ENCODE data around the gene MDFI.

The MDFI gene

DNA sequence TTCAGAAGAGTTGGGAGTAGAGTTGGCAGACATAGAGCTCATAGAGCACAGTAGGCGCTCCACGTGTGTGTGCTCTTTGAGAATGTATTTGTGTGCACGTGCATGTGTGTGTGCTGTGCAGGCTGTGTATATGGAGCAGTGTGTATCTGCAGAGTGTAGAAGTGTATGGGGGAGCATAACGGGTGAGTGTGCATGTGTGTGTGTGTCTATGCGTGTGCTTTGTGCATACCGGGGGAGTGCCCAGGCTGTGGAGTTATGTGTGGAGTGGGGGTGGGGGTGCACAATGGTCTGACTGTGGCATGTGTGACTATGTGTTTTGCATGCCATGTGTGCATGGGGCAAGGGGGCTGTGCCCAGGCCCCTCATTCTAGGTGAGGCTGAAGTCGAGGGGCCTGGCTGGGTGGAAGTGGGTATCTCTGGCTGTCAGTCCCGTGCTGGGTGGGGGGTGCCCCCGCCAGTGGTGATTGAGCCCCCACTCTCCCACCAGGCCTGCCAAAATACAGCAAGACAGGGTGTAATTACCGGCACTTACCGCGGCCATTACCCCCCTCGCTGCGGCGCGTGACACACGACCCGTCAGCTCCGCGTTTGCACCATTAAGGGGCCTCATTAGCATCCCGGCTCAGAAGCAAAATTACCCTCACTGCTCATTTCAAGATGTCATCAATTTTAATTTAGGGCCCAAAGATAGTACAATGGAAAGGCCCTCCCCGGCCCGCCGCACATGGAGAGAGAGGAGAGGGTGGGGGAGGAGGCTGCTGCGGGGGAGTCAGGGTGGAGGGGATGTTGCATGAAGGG is 39.1 kb downstream of the MDFI start:
- no peak for DNase-seq (ENCODE audit: low read depth, low spot score)
- H3K9me3 ChIP-seq (ENCODE audit: insufficient read depth, low read length): no peaks in the 10 kb centered on the region
- peaks cover 5% of the 10 kb centered on the region for H3K4me1 ChIP-seq (ENCODE audit: insufficient read depth, insufficient read length)
- H3K4me3 ChIP-seq (ENCODE audit: insufficient read length, low read depth): no peak overlapping the region
- H3K36me3 ChIP-seq (ENCODE audit: insufficient read depth, insufficient read length, low read length): no peaks in the 10 kb centered on the region
- no peak for TF ChIP-seq YY1 (IDR thresholded peaks at IDR 0.05; ENCODE audit: insufficient read depth, insufficient read length)
- TF ChIP-seq SUZ12 (IDR thresholded peaks at IDR 0.05; ENCODE audit: extremely low read depth, insufficient read depth, insufficient read length): no peak
- peaks cover 11% of the 10 kb centered on the region for H3K27me3 ChIP-seq (ENCODE audit: insufficient read depth, insufficient read length)
- H3K9ac ChIP-seq (ENCODE audit: insufficient read length, low read depth): no peak overlapping the region

DNA sequence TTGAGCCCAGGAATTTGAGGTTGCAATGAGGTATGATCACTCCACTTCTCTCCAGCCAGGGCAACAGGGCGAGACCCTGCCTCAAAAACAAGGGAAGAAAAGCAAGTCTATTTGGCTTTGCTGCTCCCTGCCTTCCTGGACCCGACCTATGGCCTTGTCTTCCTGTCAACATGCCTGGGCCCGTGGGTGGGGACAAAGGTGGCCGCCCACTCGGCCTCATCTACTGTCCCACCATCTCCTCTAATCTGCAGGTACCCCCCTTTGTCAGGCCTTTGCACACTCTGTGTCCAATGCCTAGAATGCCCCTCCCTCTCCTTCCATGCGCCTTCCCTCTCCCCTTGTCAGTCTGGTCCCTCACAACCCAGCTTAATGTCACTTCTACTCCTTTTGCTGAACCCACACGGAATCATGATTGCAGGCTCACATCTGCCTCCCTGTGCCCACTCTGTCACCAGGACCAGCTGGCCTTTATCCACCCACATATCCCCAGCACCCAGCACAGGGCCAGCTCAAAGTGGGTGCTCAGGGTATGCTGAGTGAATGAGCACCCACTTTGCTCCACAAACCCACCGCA is 40.3 kb downstream of the MDFI start:
- DNase-seq (ENCODE audit: low read depth, low spot score): no peak
- H3K27me3 ChIP-seq (ENCODE audit: insufficient read depth, insufficient read length): peaks cover 11% of the 10 kb centered on the region
- no peak overlapping the region for H3K4me3 ChIP-seq (ENCODE audit: insufficient read length, low read depth)

DNA sequence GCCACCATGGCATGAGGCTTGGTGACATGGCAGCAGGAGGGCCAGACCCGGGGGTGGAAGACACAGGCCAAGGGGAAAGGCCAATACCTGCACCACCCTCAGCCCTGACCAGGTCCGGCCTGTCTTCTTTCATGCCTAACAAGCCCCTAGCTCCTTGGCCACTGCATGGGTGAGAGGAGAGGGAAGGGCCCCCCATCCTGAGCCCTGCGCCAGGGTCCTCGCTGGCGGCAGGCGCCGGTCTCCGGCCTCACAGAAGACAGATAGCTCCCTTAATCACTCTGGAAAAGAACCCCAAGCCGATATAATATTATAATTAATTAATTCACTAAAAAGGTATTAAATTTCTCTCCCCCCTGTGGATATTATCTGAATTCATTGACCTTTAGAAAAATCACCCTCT is 41.4 kb downstream of the MDFI start:
- no peak for TF ChIP-seq ZNF274 (IDR thresholded peaks at IDR 0.05; ENCODE audit: low read depth, low read length)
- no peak for TF ChIP-seq YY1 (IDR thresholded peaks at IDR 0.05; ENCODE audit: insufficient read depth, insufficient read length)
- TF ChIP-seq SUZ12 (IDR thresholded peaks at IDR 0.05; ENCODE audit: extremely low read depth, insufficient read depth, insufficient read length): no peak
- Histone ChIP-seq H3K4me1 (ENCODE audit: insufficient read depth, insufficient read length) (peaks cover 8% of the 10 kb centered on the region), H3K9me3 (ENCODE audit: insufficient read depth, low read length) (no peaks in the 10 kb centered on the region), H3K36me3 (ENCODE audit: insufficient read depth, insufficient read length, low read length) (no peaks in the 10 kb centered on the region), H3K9ac (ENCODE audit: insufficient read length, low read depth) (no peak overlapping the region), H3K27me3 (ENCODE audit: insufficient read depth, insufficient read length) (peaks cover 14% of the 10 kb centered on the region), H3K4me3 (ENCODE audit: insufficient read length, low read depth) (no peak overlapping the region)
- DNase-seq (ENCODE audit: low read depth, low spot score): no peak

More for the DNA sequence above, 40.3 kb downstream of the MDFI start:
- Histone ChIP-seq H3K36me3 (ENCODE audit: insufficient read depth, insufficient read length, low read length) (no peaks in the 10 kb centered on the region), H3K9me3 (ENCODE audit: insufficient read depth, low read length) (no peaks in the 10 kb centered on the region), H3K9ac (ENCODE audit: insufficient read length, low read depth) (no peak overlapping the region), H3K4me1 (ENCODE audit: insufficient read depth, insufficient read length) (peaks cover 8% of the 10 kb centered on the region)
- TF ChIP-seq SUZ12 (IDR thresholded peaks at IDR 0.05; ENCODE audit: extremely low read depth, insufficient read depth, insufficient read length) (no peak), YY1 (IDR thresholded peaks at IDR 0.05; ENCODE audit: insufficient read depth, insufficient read length) (no peak), ZNF274 (IDR thresholded peaks at IDR 0.05; ENCODE audit: low read depth, low read length) (no peak)

DNA sequence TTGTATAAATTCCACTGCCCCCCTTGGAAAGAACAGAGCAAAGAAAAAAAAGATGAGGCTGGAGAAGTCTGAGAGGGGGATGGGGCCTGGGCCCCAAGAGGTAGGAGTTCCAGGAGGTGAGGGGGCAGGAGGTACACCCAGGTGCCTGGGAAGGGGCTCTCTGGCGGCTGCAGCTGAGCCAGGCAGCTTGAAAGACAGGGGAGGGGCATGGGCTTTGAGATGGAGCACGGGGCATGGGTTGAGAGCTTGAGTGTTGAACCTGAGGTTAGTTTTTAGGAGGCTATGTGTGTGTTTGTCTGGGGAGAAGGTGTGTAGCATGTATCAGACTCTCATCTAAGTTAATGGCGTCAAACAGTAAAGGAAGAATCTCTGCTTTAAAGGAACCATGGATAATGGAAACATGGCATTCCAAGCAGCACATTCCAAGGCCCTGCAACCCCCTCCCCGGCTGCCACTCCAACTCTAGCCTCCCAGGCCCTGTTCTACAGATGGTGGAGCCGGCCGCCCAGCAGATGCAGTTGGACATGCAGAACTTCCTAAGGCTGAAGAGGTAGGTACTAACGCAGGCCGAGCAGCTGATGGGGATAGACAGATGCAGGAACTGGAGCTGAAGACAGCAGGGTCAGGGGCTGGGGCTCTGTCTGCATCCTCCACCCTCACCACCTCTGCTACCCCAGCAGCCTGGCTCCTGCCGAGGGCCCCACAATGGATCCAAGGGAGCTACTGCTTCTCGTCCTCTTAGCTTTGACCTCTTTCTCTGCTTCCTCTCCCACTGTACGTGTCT is 42.1 kb downstream of the MDFI start:
- Histone ChIP-seq H3K4me3 (ENCODE audit: insufficient read length, low read depth) (no peak overlapping the region), H3K9me3 (ENCODE audit: insufficient read depth, low read length) (no peaks in the 10 kb centered on the region), H3K9ac (ENCODE audit: insufficient read length, low read depth) (peak overlapping the region; percentile 10), H3K36me3 (ENCODE audit: insufficient read depth, insufficient read length, low read length) (no peaks in the 10 kb centered on the region), H3K4me1 (ENCODE audit: insufficient read depth, insufficient read length) (peaks cover 8% of the 10 kb centered on the region), H3K27me3 (ENCODE audit: insufficient read depth, insufficient read length) (peaks cover 14% of the 10 kb centered on the region)
- TF ChIP-seq SUZ12 (IDR thresholded peaks at IDR 0.05; ENCODE audit: extremely low read depth, insufficient read depth, insufficient read length): no peak
- no peak for TF ChIP-seq ZNF274 (IDR thresholded peaks at IDR 0.05; ENCODE audit: low read depth, low read length)
- TF ChIP-seq YY1 (IDR thresholded peaks at IDR 0.05; ENCODE audit: insufficient read depth, insufficient read length): no peak
- no peak for DNase-seq (ENCODE audit: low read depth, low spot score)

DNA sequence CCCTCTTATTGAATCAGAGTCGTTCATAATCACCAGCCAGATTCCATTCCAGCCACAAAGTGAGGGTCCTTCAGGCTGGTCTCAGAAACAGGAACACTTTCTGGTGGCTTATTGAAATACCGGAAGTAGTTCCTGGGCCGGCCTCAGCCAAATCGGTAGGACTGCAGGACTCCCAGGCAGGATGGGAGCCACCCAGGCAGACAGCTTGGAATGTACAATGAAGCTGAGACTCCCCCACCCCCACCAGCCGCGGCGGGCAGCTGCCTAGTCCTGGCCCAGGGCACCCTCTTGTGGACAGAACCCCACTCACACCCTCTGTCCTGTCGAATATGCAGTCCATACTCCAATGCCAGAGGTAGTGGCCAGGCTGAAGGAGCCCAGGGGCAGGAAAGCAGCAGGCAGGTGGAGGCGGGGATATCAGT is 43.8 kb downstream of the MDFI start:
- TF ChIP-seq YY1 (IDR thresholded peaks at IDR 0.05; ENCODE audit: insufficient read depth, insufficient read length) (no peak), ZNF274 (IDR thresholded peaks at IDR 0.05; ENCODE audit: low read depth, low read length) (no peak), SUZ12 (IDR thresholded peaks at IDR 0.05; ENCODE audit: extremely low read depth, insufficient read depth, insufficient read length) (no peak)
- H3K27me3 ChIP-seq (ENCODE audit: insufficient read depth, insufficient read length): peaks cover 13% of the 10 kb centered on the region
- no peak overlapping the region for H3K9ac ChIP-seq (ENCODE audit: insufficient read length, low read depth)
- no peaks in the 10 kb centered on the region for H3K36me3 ChIP-seq (ENCODE audit: insufficient read depth, insufficient read length, low read length)
- H3K9me3 ChIP-seq (ENCODE audit: insufficient read depth, low read length): no peaks in the 10 kb centered on the region
- no peak overlapping the region for H3K4me3 ChIP-seq (ENCODE audit: insufficient read length, low read depth)
- peaks cover 12% of the 10 kb centered on the region for H3K4me1 ChIP-seq (ENCODE audit: insufficient read depth, insufficient read length)
- DNase-seq (ENCODE audit: low read depth, low spot score): peak; percentile 80

DNA sequence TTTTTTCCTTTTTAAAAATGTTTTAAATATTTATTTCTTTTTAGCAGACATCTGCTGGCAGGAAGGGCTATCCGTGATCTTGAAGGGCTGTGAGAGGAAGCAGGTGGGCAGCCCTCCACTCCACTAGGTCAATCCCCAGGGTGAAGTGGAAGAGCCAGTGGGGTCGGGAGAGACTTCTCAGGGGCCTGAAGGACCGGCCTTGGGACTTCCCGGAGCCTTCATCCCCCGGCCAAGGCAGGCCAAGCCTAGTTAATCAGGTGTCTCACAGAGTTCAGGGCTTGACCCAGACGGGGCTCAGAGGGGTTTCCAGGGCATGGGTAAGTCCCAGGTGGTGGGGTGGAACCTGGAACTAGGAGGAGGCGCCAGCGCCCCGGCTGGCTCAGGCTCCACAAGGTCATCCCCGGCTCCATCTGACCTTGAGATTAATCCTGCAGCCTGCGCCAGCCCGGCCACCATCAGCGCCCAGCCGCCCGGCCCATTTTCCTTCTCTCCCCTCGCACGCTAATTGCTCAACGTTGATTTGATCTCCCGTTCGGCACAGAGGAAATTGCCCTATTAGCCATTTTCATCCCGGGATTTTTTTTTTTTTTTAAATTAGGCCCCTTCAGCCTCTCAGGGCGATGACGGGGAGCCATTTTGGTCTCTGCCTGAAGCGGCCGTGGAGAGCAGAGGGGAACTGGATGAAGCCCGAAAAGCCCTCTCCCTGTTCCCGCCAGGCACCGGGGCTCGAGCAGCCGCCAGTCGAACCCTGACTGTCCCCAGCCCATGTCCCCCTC is 44.4 kb downstream of the MDFI start:
- H3K9ac ChIP-seq (ENCODE audit: insufficient read length, low read depth): peak overlapping the region; percentile 70
- TF ChIP-seq SUZ12 (IDR thresholded peaks at IDR 0.05; ENCODE audit: extremely low read depth, insufficient read depth, insufficient read length): no peak
- H3K36me3 ChIP-seq (ENCODE audit: insufficient read depth, insufficient read length, low read length): no peaks in the 10 kb centered on the region
- peaks cover 7% of the 10 kb centered on the region for H3K27me3 ChIP-seq (ENCODE audit: insufficient read depth, insufficient read length)
- no peak overlapping the region for H3K4me3 ChIP-seq (ENCODE audit: insufficient read length, low read depth)
- no peaks in the 10 kb centered on the region for H3K9me3 ChIP-seq (ENCODE audit: insufficient read depth, low read length)
- no peak for DNase-seq (ENCODE audit: low read depth, low spot score)
- peaks cover 15% of the 10 kb centered on the region for H3K4me1 ChIP-seq (ENCODE audit: insufficient read depth, insufficient read length)

DNA sequence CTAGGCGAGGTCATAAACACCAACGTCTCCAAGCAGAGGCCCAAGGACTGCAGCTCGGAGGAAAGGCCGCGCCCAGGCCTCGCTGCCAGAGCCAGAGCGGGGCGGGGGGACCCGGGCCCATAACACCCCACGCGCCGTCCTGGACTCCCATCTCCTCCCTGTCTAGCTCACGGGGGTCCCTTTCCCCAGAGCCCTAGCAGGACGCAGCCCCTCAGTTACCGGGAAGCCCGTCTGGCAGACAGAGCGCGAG is 44.9 kb downstream of the MDFI start:
- DNase-seq (ENCODE audit: low read depth, low spot score): no peak
- TF ChIP-seq ZNF274 (IDR thresholded peaks at IDR 0.05; ENCODE audit: low read depth, low read length) (no peak), SUZ12 (IDR thresholded peaks at IDR 0.05; ENCODE audit: extremely low read depth, insufficient read depth, insufficient read length) (no peak), YY1 (IDR thresholded peaks at IDR 0.05; ENCODE audit: insufficient read depth, insufficient read length) (no peak)
- Histone ChIP-seq H3K9me3 (ENCODE audit: insufficient read depth, low read length) (no peaks in the 10 kb centered on the region), H3K27me3 (ENCODE audit: insufficient read depth, insufficient read length) (peaks cover 7% of the 10 kb centered on the region), H3K9ac (ENCODE audit: insufficient read length, low read depth) (peak overlapping the region; percentile 70), H3K4me3 (ENCODE audit: insufficient read length, low read depth) (peak overlapping the region; percentile 18), H3K36me3 (ENCODE audit: insufficient read depth, insufficient read length, low read length) (no peaks in the 10 kb centered on the region), H3K4me1 (ENCODE audit: insufficient read depth, insufficient read length) (peaks cover 18% of the 10 kb centered on the region)

Measured in NT2/D1 (cell line).